ENCODE results near the gene SULT6B1.
"Not testable (repeated sequence)": the region's sequence is repeated elsewhere in the genome, so short reads cannot be mapped to it uniquely, and the experiment has no call there.

SULT6B1 gene

GRCh38 chr2:37195862-37196319, 7.4 kb upstream of the SULT6B1 start:
- not testable (repeated sequence) for DNase-seq

- no peak for DNase-seq
Measured at GRCh38 chr2:37192551-37192950, 4.1 kb upstream of the SULT6B1 start.

GRCh38 chr2:37191747-37192146, 3.3 kb upstream of the SULT6B1 start:
- no peak for DNase-seq

GRCh38 chr2:37191253-37191652, 2.8 kb upstream of the SULT6B1 start:
- DNase-seq, result no peak

- DNase-seq, result no peak
Measured at GRCh38 chr2:37190290-37190689, 1.8 kb upstream of the SULT6B1 start.

GRCh38 chr2:37189452-37190153, 1.1 kb upstream of the SULT6B1 start:
- peak; percentile 16 for DNase-seq

- no peak for DNase-seq
Measured at GRCh38 chr2:37181726-37182684, 6.5 kb downstream of the SULT6B1 start.

- no peak for DNase-seq
Measured at GRCh38 chr2:37180640-37181039, 7.8 kb downstream of the SULT6B1 start.

- DNase-seq, result no peak
Measured at GRCh38 chr2:37180006-37180639, 8.3 kb downstream of the SULT6B1 start.

GRCh38 chr2:37173741-37174140, 14.7 kb downstream of the SULT6B1 start:
- DNase-seq, result no peak

GRCh38 chr2:37171624-37171950, 16.9 kb downstream of the SULT6B1 start:
- DNase-seq, result no peak

- peak; percentile 22 for DNase-seq
Measured at GRCh38 chr2:37168217-37168981, 20.1 kb downstream of the SULT6B1 start.

GRCh38 chr2:37167636-37168180, 20.8 kb downstream of the SULT6B1 start:
- DNase-seq, result no peak

GRCh38 chr2:37164757-37165156, 23.7 kb downstream of the SULT6B1 start:
- DNase-seq, result no peak

- DNase-seq, result peak; percentile 82
Measured at GRCh38 chr2:37156857-37157714, 31.4 kb downstream of the SULT6B1 start, which contains the start of gene EIF2AK2. Gene EIF2AK2 (minus strand): TSS chr2:37156980. CDS start chr2:37147806, 9,174 bp downstream.

- DNase-seq, result peak; percentile 51
Measured at GRCh38 chr2:37156071-37156856, 32.2 kb downstream of the SULT6B1 start.

GRCh38 chr2:37154785-37155184, 33.7 kb downstream of the SULT6B1 start:
- no peak for DNase-seq

GRCh38 chr2:37153224-37153623, 35.2 kb downstream of the SULT6B1 start:
- no peak for DNase-seq

GRCh38 chr2:37149626-37150322, 38.7 kb downstream of the SULT6B1 start:
- DNase-seq, result no peak

GRCh38 chr2:37148325-37148724, 40.1 kb downstream of the SULT6B1 start:
- no peak for DNase-seq
